ENCODE results near the gene NSUN7.

DNA sequence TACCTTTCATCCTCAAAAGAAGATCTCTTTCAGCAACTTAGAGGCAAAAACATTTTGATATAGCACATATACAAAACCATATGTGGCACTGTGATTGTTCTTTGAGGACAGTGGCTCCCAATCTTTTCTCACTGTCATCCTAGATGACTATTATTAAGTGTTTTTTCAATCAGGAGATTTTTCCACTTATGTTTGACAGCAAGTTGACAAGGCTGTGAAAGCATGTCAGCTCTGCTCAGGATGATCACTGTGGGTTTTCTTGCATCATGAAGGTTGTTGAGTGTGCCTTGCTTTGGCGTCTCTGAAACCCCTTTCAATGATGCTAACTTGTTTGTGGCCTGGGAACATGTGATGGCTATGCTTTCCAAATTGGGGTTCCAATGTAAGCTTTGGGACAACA lies 20.2 kb upstream of the NSUN7 start:
- TF ChIP-seq, protein P1, sequence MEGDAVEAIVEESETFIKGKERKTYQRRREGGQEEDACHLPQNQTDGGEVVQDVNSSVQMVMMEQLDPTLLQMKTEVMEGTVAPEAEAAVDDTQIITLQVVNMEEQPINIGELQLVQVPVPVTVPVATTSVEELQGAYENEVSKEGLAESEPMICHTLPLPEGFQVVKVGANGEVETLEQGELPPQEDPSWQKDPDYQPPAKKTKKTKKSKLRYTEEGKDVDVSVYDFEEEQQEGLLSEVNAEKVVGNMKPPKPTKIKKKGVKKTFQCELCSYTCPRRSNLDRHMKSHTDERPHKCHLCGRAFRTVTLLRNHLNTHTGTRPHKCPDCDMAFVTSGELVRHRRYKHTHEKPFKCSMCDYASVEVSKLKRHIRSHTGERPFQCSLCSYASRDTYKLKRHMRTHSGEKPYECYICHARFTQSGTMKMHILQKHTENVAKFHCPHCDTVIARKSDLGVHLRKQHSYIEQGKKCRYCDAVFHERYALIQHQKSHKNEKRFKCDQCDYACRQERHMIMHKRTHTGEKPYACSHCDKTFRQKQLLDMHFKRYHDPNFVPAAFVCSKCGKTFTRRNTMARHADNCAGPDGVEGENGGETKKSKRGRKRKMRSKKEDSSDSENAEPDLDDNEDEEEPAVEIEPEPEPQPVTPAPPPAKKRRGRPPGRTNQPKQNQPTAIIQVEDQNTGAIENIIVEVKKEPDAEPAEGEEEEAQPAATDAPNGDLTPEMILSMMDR (conservative IDR thresholded peaks at IDR 0.05) = no peak
- TF ChIP-seq ZFX (IDR thresholded peaks at IDR 0.05) = no peak
